ENCODE measurements around the gene P4HA2. TPM values are rescaled to one million over a fixed set of nuclear protein-coding genes. Genes with fewer than 3 reads are reported as not detected.
A peak's percentile ranks its signal among the peaks of the same experiment; 100 is the strongest.

The P4HA2 gene
- total RNA-seq, 4 donors from 2014 or later = 21.5 to 81.4 (median 51.2) TPM

DNA sequence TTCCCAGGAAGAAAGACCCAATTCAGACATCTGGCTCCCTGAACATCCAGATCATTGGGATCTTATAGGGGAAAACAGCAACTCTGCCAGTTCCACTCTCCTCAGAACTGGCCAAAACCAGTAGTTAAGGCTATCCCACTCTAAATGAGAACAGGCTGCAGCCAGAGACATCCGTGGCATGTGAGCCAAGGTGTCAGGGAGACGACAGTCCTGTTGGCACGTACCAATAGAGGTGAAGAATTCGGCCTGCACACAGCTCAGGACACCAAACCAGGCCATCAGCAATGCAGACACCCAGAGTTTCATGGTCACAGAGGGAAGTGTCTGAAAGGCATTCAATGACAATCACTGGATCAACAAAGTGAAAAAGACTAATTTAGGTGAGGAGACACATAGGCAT, 9.3 kb downstream of the P4HA2 start:
- Histone ChIP-seq H3K9me3 (no peaks in the 10 kb centered on the region), H3K4me3 (no peak overlapping the region), H3K36me3 (peaks cover 0 to 18% (median 0%) of the 10 kb centered on the region in 3 donors), H3K4me1 (peaks cover 0 to 6% (median 4%) of the 10 kb centered on the region in 4 donors), H3K27me3 (no peaks in the 10 kb centered on the region), H3K27ac (no peak overlapping the region)
- TF ChIP-seq, protein P1, sequence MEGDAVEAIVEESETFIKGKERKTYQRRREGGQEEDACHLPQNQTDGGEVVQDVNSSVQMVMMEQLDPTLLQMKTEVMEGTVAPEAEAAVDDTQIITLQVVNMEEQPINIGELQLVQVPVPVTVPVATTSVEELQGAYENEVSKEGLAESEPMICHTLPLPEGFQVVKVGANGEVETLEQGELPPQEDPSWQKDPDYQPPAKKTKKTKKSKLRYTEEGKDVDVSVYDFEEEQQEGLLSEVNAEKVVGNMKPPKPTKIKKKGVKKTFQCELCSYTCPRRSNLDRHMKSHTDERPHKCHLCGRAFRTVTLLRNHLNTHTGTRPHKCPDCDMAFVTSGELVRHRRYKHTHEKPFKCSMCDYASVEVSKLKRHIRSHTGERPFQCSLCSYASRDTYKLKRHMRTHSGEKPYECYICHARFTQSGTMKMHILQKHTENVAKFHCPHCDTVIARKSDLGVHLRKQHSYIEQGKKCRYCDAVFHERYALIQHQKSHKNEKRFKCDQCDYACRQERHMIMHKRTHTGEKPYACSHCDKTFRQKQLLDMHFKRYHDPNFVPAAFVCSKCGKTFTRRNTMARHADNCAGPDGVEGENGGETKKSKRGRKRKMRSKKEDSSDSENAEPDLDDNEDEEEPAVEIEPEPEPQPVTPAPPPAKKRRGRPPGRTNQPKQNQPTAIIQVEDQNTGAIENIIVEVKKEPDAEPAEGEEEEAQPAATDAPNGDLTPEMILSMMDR (IDR thresholded peaks at IDR 0.05) = no peak
- TF ChIP-seq POLR2A (IDR thresholded peaks at IDR 0.05) = no peak
- no peak for DNase-seq

GRCh38 chr5:132215329-132215728, 12.3 kb downstream of the P4HA2 start:
- H3K9me3 ChIP-seq = no peaks in the 10 kb centered on the region
- TF ChIP-seq, protein P1 (IDR thresholded peaks at IDR 0.05) = no peak
- TF ChIP-seq POLR2A (IDR thresholded peaks at IDR 0.05) = no peak
- peak overlapping the region in 3 of 4 donors; percentile 65 to 82 (median 65) for H3K27ac ChIP-seq
- H3K4me1 ChIP-seq = peaks cover 0 to 6% (median 0%) of the 10 kb centered on the region in 4 donors
- peaks cover 0 to 48% (median 0%) of the 10 kb centered on the region in 3 donors for H3K36me3 ChIP-seq
- peak; percentile 34 to 77 (median 62) for DNase-seq
- H3K4me3 ChIP-seq = no peak overlapping the region
- H3K27me3 ChIP-seq = no peaks in the 10 kb centered on the region

DNA sequence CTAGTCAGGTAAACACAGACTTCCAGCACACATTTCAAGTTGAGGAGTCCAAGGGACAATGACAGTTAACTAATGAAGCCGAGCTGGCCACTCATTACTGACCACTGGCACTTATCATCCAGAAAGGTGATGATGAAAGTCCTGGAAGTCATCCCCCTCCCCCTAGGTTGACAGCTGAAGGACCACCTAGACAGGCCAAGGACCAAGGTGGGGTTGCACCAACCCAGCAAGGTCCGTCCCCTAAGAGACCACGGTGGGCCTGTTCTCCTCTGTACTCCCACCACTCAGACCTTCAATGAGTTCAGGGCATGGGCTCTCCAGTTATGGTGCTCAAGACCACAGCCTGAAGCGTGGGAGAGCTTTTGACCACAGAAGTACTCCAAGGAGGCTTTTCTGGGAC, 13.2 kb downstream of the P4HA2 start:
- H3K27ac ChIP-seq = peak overlapping the region in 3 of 4 donors; percentile 65 to 82 (median 65)
- no peaks in the 10 kb centered on the region for H3K9me3 ChIP-seq
- H3K36me3 ChIP-seq = peaks cover 0 to 55% (median 0%) of the 10 kb centered on the region in 3 donors
- peaks cover 0 to 6% (median 0%) of the 10 kb centered on the region in 4 donors for H3K4me1 ChIP-seq
- TF ChIP-seq, protein P1 (IDR thresholded peaks at IDR 0.05) = no peak
- TF ChIP-seq POLR2A (IDR thresholded peaks at IDR 0.05) = no peak
- H3K4me3 ChIP-seq = no peak overlapping the region
- DNase-seq = no peak
- no peaks in the 10 kb centered on the region for H3K27me3 ChIP-seq

GRCh38 chr5:132213666-132214065, 14.0 kb downstream of the P4HA2 start:
- TF ChIP-seq POLR2A (IDR thresholded peaks at IDR 0.05) = no peak
- TF ChIP-seq, protein P1 (IDR thresholded peaks at IDR 0.05) = no peak
- Histone ChIP-seq H3K27me3 (no peaks in the 10 kb centered on the region), H3K9me3 (no peaks in the 10 kb centered on the region), H3K4me3 (no peak overlapping the region), H3K36me3 (peaks cover 0 to 63% (median 0%) of the 10 kb centered on the region in 3 donors), H3K4me1 (peaks cover 0 to 6% (median 0%) of the 10 kb centered on the region in 4 donors), H3K27ac (no peak overlapping the region)
- DNase-seq = no peak

- no peaks in the 10 kb centered on the region for H3K27me3 ChIP-seq
- TF ChIP-seq POLR2A (IDR thresholded peaks at IDR 0.05) = no peak
- TF ChIP-seq, protein P1 (IDR thresholded peaks at IDR 0.05) = no peak
- no peak for DNase-seq
- peaks cover 0 to 62% (median 0%) of the 10 kb centered on the region in 3 donors for H3K36me3 ChIP-seq
- no peak overlapping the region for H3K27ac ChIP-seq
- peaks cover 0 to 6% (median 0%) of the 10 kb centered on the region in 4 donors for H3K4me1 ChIP-seq
- no peak overlapping the region for H3K4me3 ChIP-seq
- no peaks in the 10 kb centered on the region for H3K9me3 ChIP-seq
Measured at GRCh38 chr5:132211787-132212186, 15.9 kb downstream of the P4HA2 start.

All from Peyer's patch (tissue), 4 donors.